Breast epithelium (tissue), 4 donors: ENCODE data around the gene PLXNA2. TPM values are rescaled to one million over a fixed set of nuclear protein-coding genes. Genes with fewer than 3 reads are reported as not detected.

ENCODE experiments used
- DNase-seq, 2 donors: peaks; one replicate each; pipeline ENCODE4 v3.0.0-alpha.2; 2019; ENCODE audit warnings: low spot score in 2 of 2
- H3K27ac ChIP-seq, 2 donors: fragments of 200-600 bp; sonication (generic) in 1 of 2; one replicate each; pipeline ENCODE4 v1.5.1; 2016 to 2019; ENCODE audit warnings: mild to moderate bottlenecking in 1 of 2
- H3K27me3 ChIP-seq, 2 donors: fragments of 200-600 bp; sonication (generic) in 1 of 2; one replicate each; pipeline versions ENCODE4 v1.5.1 to v1.6.0; 2017 to 2019; ENCODE audit warnings: control low read depth in 1 of 2, mild to moderate bottlenecking in 1 of 2
- H3K36me3 ChIP-seq: fragments of 200-600 bp; one replicate; pipeline ENCODE4 v1.5.1; 2019
- H3K4me1 ChIP-seq, 2 donors: fragments of 200-600 bp; sonication (generic); one replicate each; pipeline ENCODE4 v1.5.1; 2016 to 2019; ENCODE audit warnings: control low read depth in 1 of 2
- H3K4me3 ChIP-seq, 3 donors: fragments of 200-600 bp; sonication (generic); 1 replicate in 2 of 3; 2 replicates in 1 of 3; pipeline ENCODE4 v1.5.1; 2016 to 2019; ENCODE audit warnings: mild to moderate bottlenecking in 3 of 3, moderate library complexity in 2 of 3
- H3K9me3 ChIP-seq, 2 donors: fragments of 200-600 bp; sonication (generic) in 1 of 2; one replicate each; pipeline ENCODE4 v1.5.1; 2016 to 2019; ENCODE audit warnings: control low read depth in 1 of 2
- CTCF ChIP-seq, 3 donors: fragments of 450-650 bp; IDR thresholded peaks; one replicate each; pipeline ENCODE4 v1.5.1; 2016 to 2017; ENCODE audit warnings: antibody characterized with exemption in 3 of 3, mild to moderate bottlenecking in 3 of 3, moderate library complexity in 3 of 3
- POLR2A ChIP-seq: fragments of 450-650 bp; IDR thresholded peaks from one replicate; pipeline ENCODE4 v1.6.1; 2016; ENCODE audit warnings: antibody characterized with exemption, mild to moderate bottlenecking, moderate library complexity
- POLR2AphosphoS5 ChIP-seq, 3 donors: sonication (generic); formaldehyde crosslinking; IDR thresholded peaks; one replicate each; pipeline ENCODE4 v1.6.1; 2017; ENCODE audit warnings: antibody characterized with exemption in 3 of 3
- intact Hi-C: fragments of 100-400 bp; cut with DNase I; formaldehyde crosslinking; loops from one replicate; pipeline ENCODE4 v1.15.1; 2023; ENCODE audit warnings: low total_unique reads
- total RNA-seq, 3 donors: library from RNA; depleted of rRNA; stranded (reverse); fragments of >200 nt; gene quantifications; one replicate each; pipeline ENCODE4 v1.1.0, GENCODE V29; 2016

The PLXNA2 gene
- total RNA-seq, 3 donors from 2014 or later, result 11.3 to 18.2 (median 11.5) TPM

- Histone ChIP-seq H3K36me3 (no peaks in the 10 kb centered on the region), H3K4me1 (no peaks in the 10 kb centered on the region), H3K9me3 (no peaks in the 10 kb centered on the region), H3K4me3 (no peak overlapping the region), H3K27me3 (no peaks in the 10 kb centered on the region), H3K27ac (no peak overlapping the region)
- DNase-seq, result no peak
- TF ChIP-seq POLR2A (no peak), POLR2AphosphoS5 (IDR thresholded peaks at IDR 0.05) (no peak), CTCF (IDR thresholded peaks at IDR 0.05) (no peak)
- intact Hi-C loops, result loop anchor here (10.0 kb wide), 1 partner anchor 196 kb away; no protein-coding TSS in a partner anchor
Measured at GRCh38 chr1:208230668-208231529, 13.3 kb downstream of the PLXNA2 start.

GRCh38 chr1:208228550-208228949 lies 15.6 kb downstream of the PLXNA2 start:
- Histone ChIP-seq H3K4me1 (no peaks in the 10 kb centered on the region), H3K9me3 (no peaks in the 10 kb centered on the region), H3K27ac (no peak overlapping the region), H3K27me3 (no peaks in the 10 kb centered on the region), H3K4me3 (no peak overlapping the region), H3K36me3 (no peaks in the 10 kb centered on the region)
- intact Hi-C loops, result no loop called here
- DNase-seq, result no peak
- TF ChIP-seq POLR2A (no peak), CTCF (IDR thresholded peaks at IDR 0.05) (no peak), POLR2AphosphoS5 (IDR thresholded peaks at IDR 0.05) (no peak)

GRCh38 chr1:208228026-208228425 lies 16.2 kb downstream of the PLXNA2 start:
- Histone ChIP-seq H3K27me3 (no peaks in the 10 kb centered on the region), H3K36me3 (no peaks in the 10 kb centered on the region), H3K4me3 (no peak overlapping the region), H3K27ac (no peak overlapping the region), H3K9me3 (no peaks in the 10 kb centered on the region), H3K4me1 (no peaks in the 10 kb centered on the region)
- TF ChIP-seq POLR2A, result no peak
- TF ChIP-seq POLR2AphosphoS5 (IDR thresholded peaks at IDR 0.05), result no peak
- no peak for TF ChIP-seq CTCF (IDR thresholded peaks at IDR 0.05)
- no peak for DNase-seq
- intact Hi-C loops, result no loop called here

GRCh38 chr1:208227366-208227765 lies 16.8 kb downstream of the PLXNA2 start:
- intact Hi-C loops, result no loop called here
- Histone ChIP-seq H3K36me3 (no peaks in the 10 kb centered on the region), H3K27me3 (no peaks in the 10 kb centered on the region), H3K4me3 (no peak overlapping the region), H3K9me3 (no peaks in the 10 kb centered on the region), H3K4me1 (no peaks in the 10 kb centered on the region), H3K27ac (no peak overlapping the region)
- TF ChIP-seq CTCF (IDR thresholded peaks at IDR 0.05) (no peak), POLR2AphosphoS5 (IDR thresholded peaks at IDR 0.05) (no peak), POLR2A (no peak)
- DNase-seq, result no peak
